HG02943 (cell line): ENCODE data around the gene ARHGAP26.

Experiments
- ATAC-seq: cut with Tn5 transposase; IDR thresholded peaks from one replicate; pipeline ENCODE4 v1.9.1; 2021; ENCODE audit warnings: mild to moderate bottlenecking, low read depth, moderate library complexity; ENCODE audit not compliant: unreplicated experiment

ARHGAP26 gene

DNA sequence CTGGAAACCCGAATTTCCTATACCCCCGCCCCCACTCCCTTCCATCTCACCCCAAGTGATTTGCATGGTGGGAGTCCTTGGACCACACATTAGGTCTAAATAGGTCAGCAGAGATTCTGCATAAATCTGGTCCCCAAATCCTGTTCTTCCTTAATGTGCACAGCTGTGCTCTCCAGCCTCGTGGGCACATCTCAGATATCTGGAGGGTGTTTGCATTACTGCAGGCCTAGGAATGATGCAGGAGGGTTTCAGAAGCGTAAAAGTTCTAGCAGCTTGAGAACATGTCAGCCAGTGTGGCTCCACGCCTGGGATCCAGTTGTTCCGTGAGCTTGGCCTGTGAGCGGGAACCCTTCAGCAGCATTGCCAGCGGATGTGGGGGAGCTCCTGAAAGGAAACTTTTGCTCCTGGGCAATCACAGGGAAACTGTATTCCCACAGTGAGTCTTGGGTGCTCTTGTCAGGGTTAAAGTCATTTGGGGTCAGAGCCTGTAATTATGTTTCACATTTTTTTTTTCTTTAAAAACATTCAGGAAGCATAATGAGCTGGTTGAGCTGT is 12.9 kb downstream of the ARHGAP26 start:
- no peak for ATAC-seq

DNA sequence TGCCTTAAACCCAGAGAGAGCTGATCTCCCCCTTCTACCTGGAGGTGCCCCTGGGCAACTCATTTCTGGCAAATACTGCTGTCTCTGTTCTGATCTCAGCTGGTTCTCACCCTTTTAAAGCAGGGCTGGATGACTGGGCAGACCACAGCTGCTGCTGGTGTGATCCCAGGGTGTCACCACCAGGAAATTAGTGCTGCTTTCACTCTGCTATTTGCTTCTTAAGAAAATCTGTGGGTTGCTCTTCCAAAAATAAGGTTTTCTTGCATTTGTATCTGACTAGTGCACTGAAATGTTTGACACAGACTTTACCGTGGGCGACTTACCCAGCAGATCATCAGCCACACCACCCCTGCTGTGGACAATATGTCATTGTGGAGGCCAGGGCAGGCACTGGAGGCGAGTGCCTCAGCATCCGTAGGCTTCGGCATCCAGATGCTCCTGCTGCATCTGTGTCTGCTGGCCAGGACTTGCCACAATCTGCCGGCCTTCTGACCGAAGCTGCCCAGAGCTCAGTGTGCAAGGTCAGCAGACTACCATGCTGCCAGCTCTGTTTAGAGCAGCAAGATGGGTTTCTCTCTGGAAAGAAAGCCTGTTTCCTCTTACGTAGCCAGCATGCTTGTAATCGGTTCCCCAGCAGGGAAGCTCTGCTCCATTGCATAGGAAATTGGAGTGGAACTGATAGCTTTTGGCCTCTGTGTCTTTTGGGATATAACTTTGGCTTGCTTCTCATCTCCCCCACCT is 13.6 kb downstream of the ARHGAP26 start:
- ATAC-seq: no peak

DNA sequence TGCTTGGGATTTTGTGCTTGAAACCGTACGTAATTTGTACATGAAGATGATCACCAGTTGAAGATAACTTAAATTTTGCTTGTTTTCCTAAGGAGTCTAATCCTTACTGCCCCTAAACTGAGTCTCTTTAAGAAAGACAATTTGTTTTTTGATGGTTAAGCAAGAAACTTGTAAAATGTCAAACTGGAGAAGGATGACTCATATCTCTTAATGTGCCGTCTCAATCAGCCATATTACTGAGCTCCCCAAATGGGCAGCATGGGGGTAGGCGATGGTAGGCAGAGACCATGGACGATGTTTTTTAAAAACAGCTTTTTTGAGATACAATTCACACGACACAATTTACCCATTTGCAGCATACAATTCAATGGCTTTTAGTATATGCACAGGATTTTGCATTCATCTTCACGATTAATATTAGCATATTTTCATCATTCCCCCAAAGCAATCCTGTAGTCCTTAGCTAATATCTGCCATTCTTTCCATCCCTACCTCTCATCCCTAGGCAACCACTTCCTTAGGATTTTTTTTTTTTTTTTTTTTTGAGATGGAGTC is 14.3 kb downstream of the ARHGAP26 start:
- ATAC-seq: no peak

DNA sequence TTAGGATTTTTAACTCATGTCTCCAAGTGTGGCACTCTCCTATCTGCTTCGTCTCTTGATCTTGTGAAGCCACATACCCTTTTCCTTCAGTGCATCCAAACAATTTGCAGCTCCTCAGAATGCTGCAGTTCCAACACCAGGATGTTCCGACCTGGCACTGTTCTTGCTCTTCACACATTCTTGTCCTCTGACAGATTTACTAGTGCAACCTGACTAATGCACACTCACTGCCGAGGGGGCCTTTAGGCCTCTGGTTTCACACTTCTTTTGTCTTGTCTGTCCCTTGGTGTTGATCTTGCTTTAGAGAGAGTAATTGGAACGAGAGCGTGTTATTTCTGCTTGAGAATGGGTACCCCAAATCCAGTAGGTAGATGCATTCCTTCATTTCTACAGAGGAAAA is 15.0 kb downstream of the ARHGAP26 start:
- no peak for ATAC-seq

DNA sequence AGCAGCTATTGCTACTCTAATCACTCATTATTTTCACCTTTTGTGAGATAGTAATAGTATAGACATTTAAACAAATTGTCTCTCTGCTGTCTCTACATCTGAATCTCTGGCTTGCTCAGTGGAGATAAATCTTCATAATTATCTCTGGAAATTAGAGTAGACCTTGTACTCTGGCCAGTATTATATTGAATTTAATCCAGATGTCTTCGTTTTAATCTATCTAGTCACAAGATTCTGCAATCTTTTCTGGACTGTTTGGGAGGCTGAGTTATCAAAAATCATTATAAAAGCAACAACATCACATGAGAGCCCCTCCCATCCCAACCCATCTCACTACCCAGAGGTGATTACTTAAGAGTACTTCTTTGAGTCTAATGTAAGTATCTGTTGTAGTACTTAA is 19.0 kb downstream of the ARHGAP26 start:
- ATAC-seq: no peak

DNA sequence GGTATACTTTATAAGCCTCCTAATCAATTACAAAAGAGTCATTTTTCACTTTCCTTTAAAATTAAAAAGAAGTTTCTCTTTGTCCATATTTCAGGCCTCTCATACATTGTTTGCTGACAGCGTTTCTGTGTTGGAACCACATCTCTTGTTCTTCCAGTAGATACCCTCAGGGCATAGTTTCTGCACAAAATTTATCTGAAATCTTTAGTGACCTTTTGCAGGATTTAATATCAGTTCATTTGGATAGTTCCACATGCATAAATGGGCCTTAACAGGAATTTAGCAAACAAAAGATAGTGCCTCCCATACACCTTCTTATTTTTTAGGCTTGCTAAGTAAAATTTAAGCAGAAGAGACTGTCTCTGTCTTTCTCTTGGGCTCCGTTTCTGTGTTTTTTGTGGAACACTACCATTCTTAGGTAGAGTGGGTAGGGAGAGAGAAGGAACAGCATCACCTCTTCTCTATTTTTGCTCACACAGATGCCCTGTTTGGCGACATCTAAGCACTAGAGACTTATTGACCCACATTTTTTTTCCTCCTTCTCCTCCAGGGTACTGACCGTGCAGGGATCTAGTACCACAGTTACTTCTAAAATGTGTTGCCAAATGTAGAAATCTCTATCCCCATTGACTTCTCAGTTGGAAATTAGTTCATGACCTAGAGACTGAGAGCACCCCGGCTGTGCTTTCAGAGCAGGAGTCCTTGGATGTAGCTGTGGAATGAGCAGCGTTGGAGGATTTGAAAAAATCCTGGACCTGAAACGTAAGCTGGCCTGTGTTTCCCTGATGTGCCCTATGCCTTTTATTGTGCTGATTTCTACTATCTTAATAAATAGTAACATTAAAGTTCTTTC is 22.1 kb downstream of the ARHGAP26 start:
- ATAC-seq: no peak

DNA sequence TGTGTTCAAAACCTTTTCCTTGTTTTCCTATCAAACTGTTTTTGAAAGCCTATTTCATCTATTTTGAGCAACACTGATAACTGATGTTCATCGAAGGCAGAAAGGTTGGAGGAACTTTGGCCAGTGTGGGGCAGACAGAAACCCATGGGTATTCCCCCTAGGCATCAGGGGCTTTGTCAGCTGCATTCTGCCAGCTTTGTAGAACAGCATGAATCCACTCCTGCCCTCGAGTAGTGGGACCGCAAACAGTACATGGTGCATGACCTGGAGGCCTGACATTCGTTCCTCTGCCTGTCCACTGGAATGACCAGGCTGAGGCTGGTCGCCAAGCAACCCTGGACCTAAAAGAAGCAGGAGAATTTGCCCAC is 22.7 kb downstream of the ARHGAP26 start:
- ATAC-seq: no peak

DNA sequence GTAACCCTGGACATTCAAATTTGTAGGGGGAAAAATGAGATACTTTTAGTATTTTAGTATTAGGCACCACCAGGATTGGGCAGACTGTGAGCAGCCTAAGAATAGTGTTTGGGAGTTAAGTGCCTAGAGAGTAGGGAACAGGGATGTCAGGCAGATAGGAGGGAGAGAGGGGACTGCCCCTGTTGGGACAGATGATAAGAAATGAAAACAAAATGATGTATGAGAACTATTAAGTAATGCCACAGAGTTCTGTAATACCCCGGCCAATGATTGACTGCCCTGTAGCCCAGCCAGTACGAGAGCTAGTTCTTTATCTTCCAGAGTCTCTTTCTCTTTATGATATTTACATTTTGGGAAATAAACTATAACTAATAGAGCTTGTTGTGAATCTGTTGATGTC is 24.4 kb downstream of the ARHGAP26 start:
- ATAC-seq: no peak

DNA sequence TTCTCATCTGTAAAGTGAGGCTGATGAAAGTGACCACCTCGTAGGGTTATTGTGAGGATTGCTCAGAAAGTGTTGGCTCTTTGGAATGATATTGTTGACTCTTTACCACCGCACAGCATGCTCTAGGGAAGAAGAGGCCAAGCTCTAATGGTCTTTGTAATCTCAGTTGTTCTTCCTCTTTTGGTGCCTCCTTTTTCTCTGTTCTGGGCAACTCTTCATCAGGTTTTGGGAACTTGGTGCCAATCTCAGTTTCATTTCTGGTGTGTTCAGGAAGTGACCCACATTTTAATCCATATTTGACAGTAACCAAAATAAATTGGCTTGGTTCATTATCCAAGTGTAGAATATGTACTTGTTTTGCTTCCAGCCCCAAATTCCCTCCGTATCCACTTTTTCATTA is 25.1 kb downstream of the ARHGAP26 start:
- ATAC-seq: no peak

DNA sequence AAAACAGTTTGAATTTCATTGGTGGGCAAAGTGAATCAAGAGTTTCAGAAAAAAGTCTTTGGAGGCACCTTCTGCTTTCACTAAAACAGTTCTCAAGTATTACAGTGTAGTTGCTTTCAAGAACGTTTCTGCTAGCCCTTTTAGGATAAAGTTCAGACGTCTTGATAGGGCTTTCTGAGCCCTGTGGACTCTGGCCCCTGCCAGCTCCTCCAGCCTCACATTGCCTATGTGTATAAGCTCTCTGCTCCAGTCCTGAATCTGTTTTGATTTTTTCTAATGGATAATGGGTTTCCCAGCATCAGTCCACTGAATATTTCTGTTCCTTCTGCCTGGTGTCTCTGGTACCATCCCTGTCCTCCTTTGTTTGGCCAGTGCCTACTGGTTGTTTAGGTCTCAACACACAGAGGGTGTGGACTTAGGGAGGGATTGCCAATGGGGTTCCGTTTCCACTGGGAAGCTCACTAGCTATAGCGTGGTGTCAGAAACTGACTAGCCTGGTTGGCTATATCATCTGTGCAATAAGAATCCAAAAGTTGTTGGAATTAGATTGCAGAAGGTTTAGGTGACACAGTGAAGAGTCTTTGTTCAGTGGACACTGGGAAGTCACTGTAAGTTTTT is 26.4 kb downstream of the ARHGAP26 start:
- no peak for ATAC-seq

DNA sequence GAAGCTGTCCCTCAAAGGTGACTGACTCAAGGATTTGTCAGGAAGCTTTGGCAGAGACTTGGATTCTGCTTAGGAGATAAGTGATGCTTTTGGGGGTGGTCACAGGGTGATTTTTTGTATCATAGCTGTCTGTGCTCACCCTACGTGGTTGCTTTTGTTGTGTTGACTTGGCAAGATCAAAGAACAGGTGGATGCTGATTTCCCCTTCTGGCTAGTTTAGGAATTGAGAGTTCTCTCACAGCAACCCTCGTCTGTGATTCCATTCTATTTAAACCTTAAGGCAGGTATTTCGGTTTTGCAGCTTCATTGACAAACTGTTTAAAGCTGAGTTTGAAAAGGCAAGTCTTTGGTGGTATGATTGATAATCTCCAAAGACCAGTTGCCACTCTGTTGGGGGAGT is 27.2 kb downstream of the ARHGAP26 start:
- no peak for ATAC-seq

DNA sequence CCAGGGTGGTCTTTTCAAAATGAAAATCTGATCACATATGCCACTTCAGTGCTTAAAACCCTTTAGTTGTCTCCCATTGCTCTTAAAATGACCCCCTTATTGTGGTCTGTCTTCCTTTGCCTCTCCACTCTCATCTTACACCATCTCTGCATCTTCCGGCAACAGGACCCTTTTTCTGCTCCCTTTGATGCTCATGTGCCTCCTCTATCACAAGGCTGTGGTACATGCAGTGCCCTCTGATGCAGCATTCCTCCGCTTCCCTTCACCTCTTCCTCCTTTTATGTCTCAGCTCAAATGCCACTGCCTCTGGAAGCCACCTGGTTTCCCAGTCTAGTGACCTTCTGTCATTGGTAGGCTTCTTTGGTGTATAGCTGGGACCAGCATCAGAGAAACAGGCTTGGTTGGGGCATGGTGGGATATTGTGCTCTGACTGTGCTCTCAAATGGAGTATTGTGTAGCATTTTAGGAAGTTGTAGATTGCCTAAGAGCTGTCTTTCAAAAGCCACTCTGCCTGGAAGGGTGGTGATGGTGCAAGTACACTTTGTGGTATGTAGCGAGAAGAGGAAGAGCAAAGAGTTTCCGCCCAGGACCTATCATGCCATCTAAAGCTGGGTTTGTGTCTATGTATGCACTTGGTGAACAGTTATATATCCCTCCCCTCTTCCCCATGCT is 28.1 kb downstream of the ARHGAP26 start:
- no peak for ATAC-seq

DNA sequence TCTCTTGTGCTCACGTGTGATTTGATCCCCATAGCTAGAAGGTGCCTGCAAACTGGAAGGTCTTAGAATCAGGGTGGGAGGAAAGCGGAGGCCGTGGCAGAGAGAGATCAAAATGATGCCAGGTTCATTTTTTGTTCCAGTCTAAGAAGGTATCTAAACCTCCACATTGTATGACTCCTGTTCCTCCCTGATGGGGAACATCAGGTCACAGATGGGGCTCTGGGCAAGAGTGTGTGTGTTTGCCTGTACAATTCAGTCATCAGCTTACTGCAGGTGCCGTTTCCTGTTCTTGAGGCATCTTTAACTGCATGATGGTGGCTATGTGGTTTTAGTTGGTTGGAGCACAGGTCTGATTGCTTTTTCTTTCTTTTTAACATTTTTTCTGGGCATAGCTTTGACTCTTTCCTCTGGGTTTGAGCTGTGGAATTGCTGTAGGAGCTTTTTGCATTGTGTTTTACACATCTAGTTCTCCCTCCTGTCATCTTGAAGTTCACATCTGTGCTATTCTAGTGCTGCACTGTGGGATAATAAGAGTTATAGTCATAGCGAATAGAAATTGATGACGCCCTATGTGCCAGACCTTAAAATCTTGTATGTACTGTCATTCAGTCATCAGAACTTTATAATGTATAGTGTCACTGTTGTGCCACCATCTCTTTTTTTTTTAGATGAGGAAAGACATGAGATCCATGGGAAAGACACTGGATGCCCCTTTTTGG is 30.8 kb downstream of the ARHGAP26 start:
- peak; percentile 88 for ATAC-seq

DNA sequence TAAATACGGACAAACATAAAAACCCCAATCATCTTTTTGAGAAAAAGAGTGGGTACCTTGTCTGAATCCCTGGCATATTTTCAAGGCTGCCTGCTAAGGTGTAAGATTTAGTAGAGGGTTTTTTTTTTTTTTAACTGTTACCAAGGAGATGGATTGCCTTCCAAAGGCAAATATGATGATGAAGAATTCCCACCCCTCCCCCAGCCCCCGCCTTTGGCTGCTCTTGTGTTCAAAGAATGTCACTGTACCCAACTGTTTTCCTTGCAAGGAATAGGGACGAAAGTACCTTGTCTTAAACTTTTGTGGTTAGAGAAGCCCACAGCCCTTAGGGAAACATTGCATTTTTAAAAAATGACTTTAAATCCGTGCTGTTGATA is 31.3 kb downstream of the ARHGAP26 start:
- no peak for ATAC-seq

DNA sequence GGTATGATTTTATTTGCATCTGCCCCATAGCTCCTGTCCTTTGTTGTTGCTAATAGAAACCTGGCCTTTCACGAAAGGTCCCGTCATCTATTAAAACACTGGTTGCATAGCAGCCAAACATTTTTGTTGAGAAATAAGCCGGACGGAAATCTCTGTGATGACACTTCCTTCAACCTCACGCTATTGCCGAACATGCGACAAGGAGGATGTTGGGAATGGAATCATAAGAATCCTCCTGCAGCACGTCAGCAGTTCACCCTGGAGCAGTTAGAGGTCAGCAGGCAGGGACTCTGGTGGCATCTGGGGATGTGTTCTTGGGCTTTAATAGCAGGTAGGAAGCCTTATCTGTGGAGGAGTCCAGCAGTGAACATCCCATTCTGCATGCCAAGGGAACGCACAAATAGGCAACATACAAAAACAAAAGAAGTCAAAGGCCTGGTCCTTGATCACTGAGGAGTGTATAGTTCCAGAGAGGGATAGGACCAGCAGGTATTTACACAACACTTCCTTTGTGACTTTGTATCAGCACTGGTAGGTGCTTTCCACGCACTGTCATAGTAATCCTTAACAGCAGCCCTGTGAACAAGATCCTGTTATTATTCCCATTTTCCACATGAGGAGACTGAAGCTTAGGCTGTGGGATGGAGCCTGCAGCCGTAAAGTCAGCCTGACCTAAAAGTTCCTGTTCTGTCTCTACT is 33.4 kb downstream of the ARHGAP26 start:
- no peak for ATAC-seq

DNA sequence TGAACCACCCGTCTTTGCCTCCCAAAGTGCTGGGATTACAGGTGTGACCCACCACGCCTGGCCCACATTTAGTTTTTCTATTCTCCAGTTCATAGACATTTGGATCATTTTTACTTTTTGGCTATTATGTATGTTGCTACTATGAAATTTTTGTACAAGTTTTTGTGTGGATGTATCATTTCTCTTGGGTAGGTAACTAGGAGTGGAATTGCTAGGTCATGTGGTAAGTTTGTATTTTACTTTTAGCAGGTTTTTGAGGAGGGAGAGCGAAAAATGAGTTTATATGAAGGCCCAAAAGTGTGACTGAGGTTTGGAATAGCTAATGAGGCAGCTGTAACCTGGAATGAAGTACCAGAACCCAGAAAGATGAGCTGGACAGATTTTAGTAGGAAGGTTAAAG is 35.2 kb downstream of the ARHGAP26 start:
- ATAC-seq: no peak

DNA sequence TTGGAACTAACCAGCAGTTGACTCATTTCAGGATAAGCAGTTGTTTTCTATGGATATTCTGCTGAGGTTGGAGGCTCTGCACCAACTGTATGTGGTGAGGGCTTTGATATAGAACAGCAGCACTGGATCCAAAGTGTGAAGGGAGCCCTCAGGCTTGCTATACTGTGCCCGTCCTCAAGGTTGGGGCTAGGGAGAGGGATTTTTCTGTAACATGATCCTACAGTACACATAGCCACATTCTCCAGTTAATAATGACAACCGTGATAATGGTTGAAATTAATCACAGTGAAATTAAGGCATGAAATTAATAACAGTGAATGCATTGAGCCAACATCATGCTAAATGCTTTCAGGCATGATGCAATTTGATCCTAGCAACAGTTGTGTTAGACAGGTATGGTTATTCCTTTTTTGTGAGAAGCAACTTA is 36.7 kb downstream of the ARHGAP26 start:
- no peak for ATAC-seq

DNA sequence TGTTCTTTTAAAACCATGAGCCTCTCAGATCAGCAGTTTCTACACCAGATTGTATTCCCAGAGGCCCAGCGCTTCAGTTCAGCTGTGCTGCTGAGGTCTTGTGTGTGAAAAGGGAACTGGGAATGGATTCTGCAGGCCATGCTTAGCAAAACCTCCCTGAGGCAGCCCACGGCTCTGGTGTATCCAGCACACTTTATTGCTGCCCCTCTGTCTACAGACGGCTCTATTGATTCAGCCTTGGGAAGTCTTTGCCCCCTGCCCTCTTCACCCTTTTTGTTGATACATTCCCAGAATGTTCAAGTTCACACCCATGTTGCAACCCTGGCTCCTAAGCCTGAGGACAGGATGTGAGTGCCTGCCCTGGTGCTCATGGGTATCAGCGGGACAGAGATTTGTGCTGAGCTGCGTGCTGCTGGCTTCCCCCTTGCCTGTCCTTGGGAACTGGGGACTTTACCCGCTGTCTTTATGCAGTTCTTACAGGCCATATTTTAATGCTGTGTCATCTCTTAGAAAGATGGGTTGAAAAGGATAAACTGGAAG is 37.3 kb downstream of the ARHGAP26 start:
- no peak for ATAC-seq
